Measurements from ENCODE around the gene ESPNL. TPM values are rescaled to one million over a fixed set of nuclear protein-coding genes. Genes with fewer than 3 reads are reported as not detected.
A peak's percentile ranks its signal among the peaks of the same experiment; 100 is the strongest.

ESPNL gene
- total and polyA plus RNA-seq, 9 of the 15 experiments (the other 6 are each of a cell fraction or from before 2014, with no cell fraction given) = 0.03 to 0.09 (median 0.05) TPM; not detected in 3

DNA sequence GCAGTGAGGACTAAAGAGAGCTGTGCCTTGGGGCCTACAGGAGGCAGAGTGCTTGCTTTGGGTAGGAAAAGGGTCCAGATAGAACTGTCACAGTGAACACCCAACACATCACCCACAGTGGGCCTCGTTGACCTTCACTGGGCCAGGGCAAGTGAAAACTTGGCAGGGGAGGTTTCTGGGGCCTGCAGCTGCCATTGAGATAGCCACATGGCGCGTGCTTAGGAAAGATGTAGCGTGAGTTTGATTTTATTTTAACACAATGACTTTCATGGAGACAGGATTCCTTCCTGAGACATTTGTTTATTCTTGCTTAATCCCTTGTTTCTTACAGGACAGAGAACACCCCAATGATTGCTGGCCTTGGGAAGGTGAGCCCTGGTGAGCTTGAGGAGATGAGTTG lies 9.3 kb upstream of the ESPNL start:
- Histone ChIP-seq H3K4me2 (ENCODE audit: insufficient read depth, low read length) (no peak overlapping the region), H3K9ac (ENCODE audit: insufficient read depth in 1 of 2, low read depth in 2 of 2, low read length in 2 of 2) (no peak overlapping the region), H3K27me3 (ENCODE audit: control insufficient read depth in 2 of 2, insufficient read depth in 2 of 2, low read length in 2 of 2) (no peaks in the 10 kb centered on the region), H3K4me1 (replicated peaks in 1 of 2; ENCODE audit: control insufficient read depth in 2 of 2, insufficient read depth in 2 of 2, low read length in 2 of 2) (no peaks in the 10 kb centered on the region), H3K36me3 (ENCODE audit: control insufficient read depth, insufficient read depth, low read length) (peaks cover 17% of the 10 kb centered on the region; the same call in 2 of the 3 replicates), H2AFZ (ENCODE audit: low read depth, low read length) (no peak overlapping the region), H3K79me2 (ENCODE audit: control insufficient read depth, insufficient read depth, low read length) (no peaks in the 10 kb centered on the region), H3K27ac (ENCODE audit: extremely low read depth, low read depth, low read length) (no peak overlapping the region), H3K4me3 (no peak overlapping the region), H3K9me1 (ENCODE audit: control insufficient read depth, insufficient read depth, low read length) (no peaks in the 10 kb centered on the region), H3K9me3 (replicated peaks; ENCODE audit: control insufficient read depth, insufficient read depth, low read depth, low read length) (no peaks in the 10 kb centered on the region), H4K20me1 (replicated peaks; ENCODE audit: control insufficient read depth, insufficient read depth, low read length) (no peaks in the 10 kb centered on the region)
- ATAC-seq = no peak
- no peak for FAIRE-seq
- TF ChIP-seq RFX7 (CRISPR knock-in tag; IDR thresholded peaks at IDR 0.05) (no peak), WHSC1 (IDR thresholded peaks at IDR 0.05; ENCODE audit: low read length) (no peak), ZNF347 (CRISPR knock-in tag; IDR thresholded peaks at IDR 0.05; ENCODE audit: low read depth) (no peak), ZNF3 (CRISPR knock-in tag; IDR thresholded peaks at IDR 0.05) (no peak), MTA2 (IDR thresholded peaks at IDR 0.05; ENCODE audit: low read depth) (no peak)
- TF ChIP-seq, protein P1, sequence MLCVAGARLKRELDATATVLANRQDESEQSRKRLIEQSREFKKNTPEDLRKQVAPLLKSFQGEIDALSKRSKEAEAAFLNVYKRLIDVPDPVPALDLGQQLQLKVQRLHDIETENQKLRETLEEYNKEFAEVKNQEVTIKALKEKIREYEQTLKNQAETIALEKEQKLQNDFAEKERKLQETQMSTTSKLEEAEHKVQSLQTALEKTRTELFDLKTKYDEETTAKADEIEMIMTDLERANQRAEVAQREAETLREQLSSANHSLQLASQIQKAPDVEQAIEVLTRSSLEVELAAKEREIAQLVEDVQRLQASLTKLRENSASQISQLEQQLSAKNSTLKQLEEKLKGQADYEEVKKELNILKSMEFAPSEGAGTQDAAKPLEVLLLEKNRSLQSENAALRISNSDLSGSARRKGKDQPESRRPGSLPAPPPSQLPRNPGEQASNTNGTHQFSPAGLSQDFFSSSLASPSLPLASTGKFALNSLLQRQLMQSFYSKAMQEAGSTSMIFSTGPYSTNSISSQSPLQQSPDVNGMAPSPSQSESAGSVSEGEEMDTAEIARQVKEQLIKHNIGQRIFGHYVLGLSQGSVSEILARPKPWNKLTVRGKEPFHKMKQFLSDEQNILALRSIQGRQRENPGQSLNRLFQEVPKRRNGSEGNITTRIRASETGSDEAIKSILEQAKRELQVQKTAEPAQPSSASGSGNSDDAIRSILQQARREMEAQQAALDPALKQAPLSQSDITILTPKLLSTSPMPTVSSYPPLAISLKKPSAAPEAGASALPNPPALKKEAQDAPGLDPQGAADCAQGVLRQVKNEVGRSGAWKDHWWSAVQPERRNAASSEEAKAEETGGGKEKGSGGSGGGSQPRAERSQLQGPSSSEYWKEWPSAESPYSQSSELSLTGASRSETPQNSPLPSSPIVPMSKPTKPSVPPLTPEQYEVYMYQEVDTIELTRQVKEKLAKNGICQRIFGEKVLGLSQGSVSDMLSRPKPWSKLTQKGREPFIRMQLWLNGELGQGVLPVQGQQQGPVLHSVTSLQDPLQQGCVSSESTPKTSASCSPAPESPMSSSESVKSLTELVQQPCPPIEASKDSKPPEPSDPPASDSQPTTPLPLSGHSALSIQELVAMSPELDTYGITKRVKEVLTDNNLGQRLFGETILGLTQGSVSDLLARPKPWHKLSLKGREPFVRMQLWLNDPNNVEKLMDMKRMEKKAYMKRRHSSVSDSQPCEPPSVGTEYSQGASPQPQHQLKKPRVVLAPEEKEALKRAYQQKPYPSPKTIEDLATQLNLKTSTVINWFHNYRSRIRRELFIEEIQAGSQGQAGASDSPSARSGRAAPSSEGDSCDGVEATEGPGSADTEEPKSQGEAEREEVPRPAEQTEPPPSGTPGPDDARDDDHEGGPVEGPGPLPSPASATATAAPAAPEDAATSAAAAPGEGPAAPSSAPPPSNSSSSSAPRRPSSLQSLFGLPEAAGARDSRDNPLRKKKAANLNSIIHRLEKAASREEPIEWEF (CRISPR knock-in tag; IDR thresholded peaks at IDR 0.05) = no peak
- TF ChIP-seq, protein P2, sequence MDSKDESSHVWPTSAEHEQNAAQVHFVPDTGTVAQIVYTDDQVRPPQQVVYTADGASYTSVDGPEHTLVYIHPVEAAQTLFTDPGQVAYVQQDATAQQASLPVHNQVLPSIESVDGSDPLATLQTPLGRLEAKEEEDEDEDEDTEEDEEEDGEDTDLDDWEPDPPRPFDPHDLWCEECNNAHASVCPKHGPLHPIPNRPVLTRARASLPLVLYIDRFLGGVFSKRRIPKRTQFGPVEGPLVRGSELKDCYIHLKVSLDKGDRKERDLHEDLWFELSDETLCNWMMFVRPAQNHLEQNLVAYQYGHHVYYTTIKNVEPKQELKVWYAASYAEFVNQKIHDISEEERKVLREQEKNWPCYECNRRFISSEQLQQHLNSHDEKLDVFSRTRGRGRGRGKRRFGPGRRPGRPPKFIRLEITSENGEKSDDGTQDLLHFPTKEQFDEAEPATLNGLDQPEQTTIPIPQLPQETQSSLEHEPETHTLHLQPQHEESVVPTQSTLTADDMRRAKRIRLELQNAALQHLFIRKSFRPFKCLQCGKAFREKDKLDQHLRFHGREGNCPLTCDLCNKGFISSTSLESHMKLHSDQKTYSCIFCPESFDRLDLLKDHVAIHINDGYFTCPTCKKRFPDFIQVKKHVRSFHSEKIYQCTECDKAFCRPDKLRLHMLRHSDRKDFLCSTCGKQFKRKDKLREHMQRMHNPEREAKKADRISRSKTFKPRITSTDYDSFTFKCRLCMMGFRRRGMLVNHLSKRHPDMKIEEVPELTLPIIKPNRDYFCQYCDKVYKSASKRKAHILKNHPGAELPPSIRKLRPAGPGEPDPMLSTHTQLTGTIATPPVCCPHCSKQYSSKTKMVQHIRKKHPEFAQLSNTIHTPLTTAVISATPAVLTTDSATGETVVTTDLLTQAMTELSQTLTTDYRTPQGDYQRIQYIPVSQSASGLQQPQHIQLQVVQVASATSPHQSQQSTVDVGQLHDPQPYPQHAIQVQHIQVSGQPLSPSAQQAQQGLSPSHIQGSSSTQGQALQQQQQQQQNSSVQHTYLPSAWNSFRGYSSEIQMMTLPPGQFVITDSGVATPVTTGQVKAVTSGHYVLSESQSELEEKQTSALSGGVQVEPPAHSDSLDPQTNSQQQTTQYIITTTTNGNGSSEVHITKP (IDR thresholded peaks at IDR 0.05; ENCODE audit: partially characterized antibody) = peak; percentile 59
- BruUV-seq (replicated peaks) = no TSS peak
- 87% methylated on average over 4 of the region's 4 CpGs for WGBS (ENCODE audit: insufficient coverage, low coverage, missing lambda C conversion rate)
- DNase-seq (ENCODE audit: extremely low read depth in 1 of 4, low spot score in 3 of 4) = no peak
- ChIA-PET POLR2A (interaction anchor here (1.1 to 1.7 kb wide), 3 partner anchors 10 to 14 kb away, joined by 3 to 4 read pairs (median 3); no protein-coding TSS in a partner anchor), CTCF (ENCODE audit: low intra/inter-chr PET ratio) (no interaction called here)
- in situ Hi-C loops (cut with MboI) = no loop called here
- intact Hi-C loops (cut with micrococcal nuclease) = no loop called here
